Parathyroid adenoma (tissue), 2 donors: ENCODE results near the gene CLSTN2.

ENCODE experiments used
- H2AFZ ChIP-seq: fragments of 300-600 bp; sonication (generic); one replicate; pipeline ENCODE4 v1.7.0; 2017; ENCODE audit warnings: antibody characterized with exemption, mild to moderate bottlenecking
- H3K27ac ChIP-seq: fragments of 300-600 bp; sonication (generic); one replicate; pipeline ENCODE4 v1.7.0; 2017
- H3K27me3 ChIP-seq: fragments of 300-600 bp; sonication (generic); one replicate; pipeline ENCODE4 v1.7.0; 2017; ENCODE audit warnings: low read length; ENCODE audit not compliant: control insufficient read depth, insufficient read depth
- H3K36me3 ChIP-seq: fragments of 300-600 bp; sonication (generic); one replicate; pipeline ENCODE4 v1.7.0; 2017; ENCODE audit warnings: low read length; ENCODE audit not compliant: control insufficient read depth, insufficient read depth
- H3K4me1 ChIP-seq: fragments of 300-600 bp; sonication (generic); one replicate; pipeline ENCODE4 v1.7.0; 2017; ENCODE audit warnings: control low read depth
- H3K4me2 ChIP-seq: fragments of 300-600 bp; sonication (generic); one replicate; pipeline ENCODE4 v1.7.0; 2017; ENCODE audit warnings: low read length
- H3K4me3 ChIP-seq: fragments of 300-600 bp; sonication (generic); one replicate; pipeline ENCODE4 v1.7.0; 2017; ENCODE audit warnings: low read depth, low read length
- H3K79me2 ChIP-seq: fragments of 300-600 bp; sonication (generic); one replicate; pipeline ENCODE4 v1.7.0; 2017; ENCODE audit warnings: control low read depth
- H3K9ac ChIP-seq: fragments of 300-600 bp; sonication (generic); one replicate; pipeline ENCODE4 v1.7.0; 2017; ENCODE audit warnings: mild to moderate bottlenecking
- H3K9me3 ChIP-seq: fragments of 300-600 bp; sonication (generic); one replicate; pipeline ENCODE4 v1.7.0; 2017; ENCODE audit warnings: low read length; ENCODE audit not compliant: control insufficient read depth
- CTCF ChIP-seq: fragments of 300-600 bp; sonication (generic); IDR thresholded peaks from one replicate; pipeline ENCODE4 v1.7.0; 2017; ENCODE audit warnings: antibody characterized with exemption, mild to moderate bottlenecking
- donor health status: primary hyperparathyroidism.

Gene CLSTN2

GRCh38 chr3:140166861-140167599 lies 232.0 kb downstream of the CLSTN2 start:
- Histone ChIP-seq H2AFZ (no peak overlapping the region), H3K4me3 (no peak overlapping the region), H3K36me3 (no peaks in the 10 kb centered on the region), H3K4me2 (no peak overlapping the region), H3K4me1 (peaks cover 3% of the 10 kb centered on the region), H3K79me2 (no peaks in the 10 kb centered on the region), H3K27ac (no peak overlapping the region), H3K27me3 (no peaks in the 10 kb centered on the region), H3K9ac (no peak overlapping the region), H3K9me3 (no peaks in the 10 kb centered on the region)
- no peak for TF ChIP-seq CTCF

GRCh38 chr3:140167600-140168281 lies 232.8 kb downstream of the CLSTN2 start:
- Histone ChIP-seq H3K4me1 (peaks cover 3% of the 10 kb centered on the region), H3K9ac (no peak overlapping the region), H3K4me3 (no peak overlapping the region), H3K36me3 (no peaks in the 10 kb centered on the region), H3K9me3 (no peaks in the 10 kb centered on the region), H3K79me2 (no peaks in the 10 kb centered on the region), H2AFZ (no peak overlapping the region), H3K4me2 (no peak overlapping the region), H3K27ac (no peak overlapping the region), H3K27me3 (no peaks in the 10 kb centered on the region)
- no peak for TF ChIP-seq CTCF

- H3K27ac ChIP-seq = no peak overlapping the region
- no peak overlapping the region for H3K9ac ChIP-seq
- no peak overlapping the region for H2AFZ ChIP-seq
- no peak overlapping the region for H3K4me2 ChIP-seq
- TF ChIP-seq CTCF = no peak
- H3K27me3 ChIP-seq = no peaks in the 10 kb centered on the region
- no peaks in the 10 kb centered on the region for H3K79me2 ChIP-seq
- H3K9me3 ChIP-seq = no peaks in the 10 kb centered on the region
- peaks cover 3% of the 10 kb centered on the region for H3K4me1 ChIP-seq
- no peaks in the 10 kb centered on the region for H3K36me3 ChIP-seq
- no peak overlapping the region for H3K4me3 ChIP-seq
Observed at GRCh38 chr3:140170612-140171011, 235.6 kb downstream of the CLSTN2 start.

DNA sequence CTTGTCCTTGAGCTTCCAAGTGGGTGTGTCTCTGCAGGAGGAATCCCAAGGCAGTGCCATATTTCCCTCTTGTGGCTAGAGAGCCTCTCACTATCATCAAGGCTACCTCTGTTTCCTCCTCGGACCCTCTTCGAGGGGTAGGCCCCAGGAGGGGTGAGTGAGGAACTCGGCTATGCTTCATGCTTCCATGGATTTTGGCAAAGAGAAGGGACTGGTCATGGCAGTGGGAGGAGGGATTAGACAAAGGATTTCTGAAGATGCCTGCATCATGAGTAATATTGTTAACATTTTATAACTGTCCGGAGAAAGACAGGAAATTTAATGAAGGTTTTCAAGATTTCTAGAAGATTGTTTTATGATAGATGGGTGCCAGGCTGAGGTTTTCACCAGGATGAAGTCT lies 241.5 kb downstream of the CLSTN2 start:
- no peak for TF ChIP-seq CTCF
- H3K79me2 ChIP-seq = no peaks in the 10 kb centered on the region
- H3K4me3 ChIP-seq = no peak overlapping the region
- H2AFZ ChIP-seq = no peak overlapping the region
- no peak overlapping the region for H3K9ac ChIP-seq
- H3K27ac ChIP-seq = no peak overlapping the region
- H3K4me2 ChIP-seq = no peak overlapping the region
- no peaks in the 10 kb centered on the region for H3K36me3 ChIP-seq
- no peaks in the 10 kb centered on the region for H3K27me3 ChIP-seq
- no peaks in the 10 kb centered on the region for H3K4me1 ChIP-seq
- H3K9me3 ChIP-seq = no peaks in the 10 kb centered on the region
